Rectal smooth muscle tissue (tissue), 1 donor: ENCODE data around the gene TRANK1.
"Not testable (repeated sequence)": the region's sequence is repeated elsewhere in the genome, so short reads cannot be mapped to it uniquely, and the experiment has no call there.

Experiments used
- H3K27ac ChIP-seq: one replicate; pipeline ENCODE4 v1.7.0; 2013; ENCODE audit warnings: low read depth, low read length, inconsistent platforms
- H3K27me3 ChIP-seq: one replicate; pipeline ENCODE4 v1.7.0; 2013; ENCODE audit warnings: low read length; ENCODE audit not compliant: control insufficient read depth, insufficient read depth
- H3K36me3 ChIP-seq: one replicate; pipeline ENCODE4 v1.7.0; 2013; ENCODE audit warnings: low read length; ENCODE audit not compliant: control insufficient read depth, insufficient read depth
- H3K4me1 ChIP-seq: one replicate; pipeline ENCODE4 v1.7.0; 2013; ENCODE audit warnings: low read length; ENCODE audit not compliant: control insufficient read depth, insufficient read depth
- H3K4me3 ChIP-seq: one replicate; pipeline ENCODE4 v1.7.0; 2013; ENCODE audit warnings: low read length
- H3K9ac ChIP-seq: one replicate; pipeline ENCODE4 v1.7.0; 2013; ENCODE audit warnings: low read length

The TRANK1 gene

DNA sequence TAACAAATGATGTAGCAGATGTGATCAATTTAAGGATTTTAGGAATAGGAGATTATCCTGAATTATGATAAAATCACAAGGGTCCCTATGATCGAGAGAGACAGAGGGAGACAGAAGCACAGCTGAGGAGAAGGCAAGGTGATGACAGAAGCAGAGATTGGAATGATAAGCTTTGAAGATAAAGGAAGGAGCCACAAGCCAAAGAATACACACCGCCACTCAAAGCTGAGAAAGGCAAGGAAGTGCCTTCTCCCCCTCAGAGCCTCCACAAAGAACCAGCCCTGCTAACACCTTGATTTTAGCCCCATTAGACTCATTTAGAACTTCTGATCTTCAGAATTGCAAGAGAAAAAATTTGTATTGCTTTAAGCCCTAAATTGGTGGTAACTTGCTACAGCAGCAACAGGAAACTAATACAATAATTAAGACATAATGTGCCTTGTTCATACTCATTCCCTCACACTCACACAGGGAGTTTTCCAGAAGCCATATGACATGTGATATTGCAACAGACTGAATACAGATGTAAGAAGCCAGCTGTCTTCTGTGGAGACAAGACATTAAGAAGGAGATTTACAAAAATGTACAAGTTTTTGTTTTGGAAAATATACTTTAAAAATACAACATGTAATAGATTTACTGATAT is 38.2 kb downstream of the TRANK1 start:
- Histone ChIP-seq H3K27ac (no peak overlapping the region), H3K9ac (no peak overlapping the region), H3K4me3 (no peak overlapping the region), H3K36me3 (no peaks in the 10 kb centered on the region), H3K4me1 (no peaks in the 10 kb centered on the region), H3K27me3 (no peaks in the 10 kb centered on the region)

DNA sequence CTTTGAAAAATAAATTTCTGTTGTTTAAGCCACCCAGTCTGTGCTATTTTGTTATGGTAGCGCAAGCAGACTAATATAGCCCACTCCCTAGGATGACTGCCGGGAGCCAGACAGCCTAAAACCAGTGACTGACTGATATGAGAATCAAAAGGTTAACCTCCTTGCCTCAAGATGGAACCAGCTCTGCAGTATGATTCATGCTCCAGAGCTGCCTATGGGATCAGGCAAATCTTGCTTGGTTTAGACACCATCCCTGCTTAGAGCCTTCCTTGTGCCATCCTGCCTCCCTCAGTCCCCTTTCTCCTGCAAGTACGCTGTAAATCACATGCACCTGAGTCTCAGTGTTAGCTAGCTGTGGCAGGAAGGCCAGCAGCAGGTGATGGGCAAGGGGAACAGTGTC is 39.3 kb downstream of the TRANK1 start:
- H3K27ac ChIP-seq, result no peak overlapping the region
- H3K36me3 ChIP-seq, result no peaks in the 10 kb centered on the region
- H3K4me3 ChIP-seq, result no peak overlapping the region
- no peaks in the 10 kb centered on the region for H3K27me3 ChIP-seq
- H3K4me1 ChIP-seq, result no peaks in the 10 kb centered on the region
- H3K9ac ChIP-seq, result no peak overlapping the region

DNA sequence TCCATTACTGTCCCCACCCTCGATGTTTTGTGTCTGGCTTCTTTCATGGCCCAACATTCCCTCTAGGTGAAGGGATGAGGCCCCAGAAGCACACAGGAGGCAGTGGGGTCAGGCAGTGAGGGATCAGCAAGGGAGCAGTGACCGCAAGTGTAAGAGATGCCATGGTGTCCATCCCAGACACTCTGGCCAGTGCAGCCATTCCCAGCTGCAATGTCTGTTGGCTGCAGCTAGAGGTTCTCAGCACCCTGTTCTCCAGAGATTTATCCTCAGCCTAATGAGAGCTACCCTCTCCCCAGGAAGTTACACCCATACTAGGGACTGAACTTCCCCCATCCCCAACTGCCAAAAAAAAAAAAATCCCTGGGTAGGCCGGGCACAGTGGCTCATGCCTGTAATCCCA is 40.2 kb downstream of the TRANK1 start:
- H3K4me1 ChIP-seq, result no peaks in the 10 kb centered on the region

DNA sequence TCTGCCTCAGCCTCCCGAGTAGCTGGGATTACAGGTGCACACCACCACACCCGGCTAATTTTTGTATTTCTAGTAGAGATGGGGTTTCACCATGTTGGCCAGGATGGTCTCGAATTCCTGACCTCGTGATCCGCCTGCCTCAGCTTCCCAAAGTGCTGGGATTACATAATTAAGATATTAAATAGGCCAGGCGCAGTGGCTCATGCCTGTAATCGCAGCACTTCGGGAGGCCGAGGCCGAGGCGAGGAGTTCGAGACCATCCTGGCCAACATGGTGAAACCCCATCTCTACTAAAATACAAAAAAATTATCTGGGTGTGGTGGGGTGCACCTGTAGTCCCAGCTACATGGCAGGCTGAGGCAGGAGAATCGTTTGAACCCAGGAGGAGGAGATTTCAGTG is 40.8 kb downstream of the TRANK1 start:
- not testable (repeated sequence) for H3K36me3 ChIP-seq, H3K27me3 ChIP-seq, H3K4me1 ChIP-seq, H3K27ac ChIP-seq, H3K4me3 ChIP-seq, H3K9ac ChIP-seq

More for the DNA sequence above, 40.2 kb downstream of the TRANK1 start:
- no peak overlapping the region for H3K27ac ChIP-seq
- H3K4me3 ChIP-seq, result no peak overlapping the region
- no peaks in the 10 kb centered on the region for H3K36me3 ChIP-seq
- H3K9ac ChIP-seq, result no peak overlapping the region
- no peaks in the 10 kb centered on the region for H3K27me3 ChIP-seq

DNA sequence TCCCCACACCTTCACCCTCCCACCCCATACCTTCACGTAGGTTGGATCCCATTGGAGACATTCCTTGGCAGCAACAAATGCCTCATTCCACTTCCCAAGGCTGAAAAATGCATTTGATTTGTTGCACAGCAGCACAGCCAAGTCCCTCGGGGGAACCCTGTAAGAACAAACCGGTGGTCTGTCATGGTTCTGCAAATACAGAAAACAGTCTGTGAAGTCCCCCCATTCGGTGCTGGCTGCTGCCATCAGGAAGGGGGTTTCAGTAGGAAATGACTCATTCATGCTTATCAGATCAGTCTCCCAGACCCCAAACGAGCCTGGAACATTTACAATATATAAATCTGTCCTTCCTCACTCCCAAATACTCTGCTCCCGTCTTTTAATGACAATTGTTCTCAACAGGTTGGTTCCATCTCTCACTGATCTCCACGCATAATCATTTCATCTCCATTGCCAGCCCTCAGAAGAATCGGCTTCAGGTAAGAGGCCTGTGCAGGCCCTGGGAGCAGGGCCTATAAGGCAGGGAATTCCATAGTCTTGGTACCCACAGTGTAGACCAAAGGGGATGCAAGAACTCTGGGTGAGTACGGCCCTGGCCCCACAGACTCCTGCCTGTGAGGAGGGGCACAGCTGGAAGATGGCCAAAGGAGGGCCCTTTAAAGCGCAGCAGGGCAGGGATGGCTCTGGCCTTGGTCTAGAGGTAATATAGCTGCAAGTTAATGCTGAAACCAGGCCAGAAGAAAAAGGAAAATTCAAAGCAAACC is 41.6 kb downstream of the TRANK1 start:
- no peaks in the 10 kb centered on the region for H3K4me1 ChIP-seq
- no peaks in the 10 kb centered on the region for H3K27me3 ChIP-seq
- H3K36me3 ChIP-seq, result peaks cover 3% of the 10 kb centered on the region
- H3K27ac ChIP-seq, result no peak overlapping the region
- no peak overlapping the region for H3K9ac ChIP-seq
- H3K4me3 ChIP-seq, result no peak overlapping the region

DNA sequence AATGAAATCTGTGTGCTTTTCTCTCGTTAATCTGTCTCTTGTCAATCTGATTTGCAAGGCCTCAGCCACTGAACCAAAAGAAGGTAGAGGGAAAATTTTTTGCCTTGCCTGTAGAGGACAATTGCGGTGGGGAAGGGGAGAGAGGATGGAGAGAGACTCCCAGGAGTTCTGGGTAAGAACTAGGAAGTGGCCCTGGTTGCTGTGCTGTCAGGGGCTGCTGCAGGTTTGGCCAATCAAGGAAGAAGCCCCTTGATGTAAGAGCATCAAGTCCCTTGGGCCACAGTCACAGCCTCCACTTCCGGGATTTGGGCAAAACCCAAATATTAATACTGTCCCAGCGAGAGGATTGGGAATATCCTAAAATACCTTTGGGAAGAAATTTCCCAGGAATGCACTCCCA is 43.3 kb downstream of the TRANK1 start:
- Histone ChIP-seq H3K36me3 (peaks cover 5% of the 10 kb centered on the region), H3K4me3 (no peak overlapping the region), H3K27me3 (no peaks in the 10 kb centered on the region), H3K9ac (no peak overlapping the region), H3K4me1 (no peaks in the 10 kb centered on the region), H3K27ac (no peak overlapping the region)

DNA sequence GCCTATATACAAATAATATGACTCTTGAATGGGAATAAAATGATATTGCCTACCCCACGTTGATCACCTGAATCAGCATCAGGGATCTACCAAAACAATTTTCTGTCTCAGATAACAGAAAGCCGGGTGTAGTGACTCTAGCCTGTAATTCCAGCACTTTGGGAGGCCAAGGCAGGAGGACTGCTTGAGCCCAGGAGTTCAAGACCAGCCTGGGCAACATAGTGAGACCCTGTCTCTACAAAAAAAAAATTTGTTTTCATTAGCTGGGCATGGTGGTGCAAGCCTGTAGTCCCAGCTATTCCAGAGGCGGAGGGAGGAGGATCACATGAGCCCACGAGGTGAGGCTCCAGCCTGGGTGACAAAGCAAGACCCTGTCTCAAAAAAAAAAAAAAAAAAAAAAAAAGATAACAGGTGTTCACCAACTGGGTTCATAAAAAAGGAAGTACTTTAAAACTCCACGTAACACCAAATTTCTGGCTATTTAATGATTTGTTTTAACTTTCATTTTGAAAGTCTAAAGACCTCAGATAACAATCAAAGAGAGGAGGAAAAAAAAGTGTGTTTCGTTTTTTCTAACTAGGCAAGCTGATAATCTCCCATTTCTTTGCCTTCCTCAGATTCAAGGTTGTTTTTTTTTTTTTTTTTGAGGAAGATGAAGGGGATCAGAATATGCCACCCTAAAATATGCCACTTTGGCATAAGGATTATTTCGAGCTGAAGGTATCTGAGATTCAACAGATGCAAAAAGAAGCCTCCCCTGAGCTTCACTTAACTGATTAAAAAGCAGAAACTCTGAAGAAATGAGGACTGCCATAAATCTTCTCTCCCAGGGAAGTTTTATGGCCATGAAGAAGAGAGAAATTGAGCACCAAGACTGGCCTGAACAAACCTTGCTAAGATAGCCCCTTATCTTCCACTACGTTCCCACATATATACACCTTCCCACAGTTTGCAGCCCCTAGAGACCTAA is 44.1 kb downstream of the TRANK1 start:
- peaks cover 5% of the 10 kb centered on the region for H3K36me3 ChIP-seq
- no peak overlapping the region for H3K27ac ChIP-seq

DNA sequence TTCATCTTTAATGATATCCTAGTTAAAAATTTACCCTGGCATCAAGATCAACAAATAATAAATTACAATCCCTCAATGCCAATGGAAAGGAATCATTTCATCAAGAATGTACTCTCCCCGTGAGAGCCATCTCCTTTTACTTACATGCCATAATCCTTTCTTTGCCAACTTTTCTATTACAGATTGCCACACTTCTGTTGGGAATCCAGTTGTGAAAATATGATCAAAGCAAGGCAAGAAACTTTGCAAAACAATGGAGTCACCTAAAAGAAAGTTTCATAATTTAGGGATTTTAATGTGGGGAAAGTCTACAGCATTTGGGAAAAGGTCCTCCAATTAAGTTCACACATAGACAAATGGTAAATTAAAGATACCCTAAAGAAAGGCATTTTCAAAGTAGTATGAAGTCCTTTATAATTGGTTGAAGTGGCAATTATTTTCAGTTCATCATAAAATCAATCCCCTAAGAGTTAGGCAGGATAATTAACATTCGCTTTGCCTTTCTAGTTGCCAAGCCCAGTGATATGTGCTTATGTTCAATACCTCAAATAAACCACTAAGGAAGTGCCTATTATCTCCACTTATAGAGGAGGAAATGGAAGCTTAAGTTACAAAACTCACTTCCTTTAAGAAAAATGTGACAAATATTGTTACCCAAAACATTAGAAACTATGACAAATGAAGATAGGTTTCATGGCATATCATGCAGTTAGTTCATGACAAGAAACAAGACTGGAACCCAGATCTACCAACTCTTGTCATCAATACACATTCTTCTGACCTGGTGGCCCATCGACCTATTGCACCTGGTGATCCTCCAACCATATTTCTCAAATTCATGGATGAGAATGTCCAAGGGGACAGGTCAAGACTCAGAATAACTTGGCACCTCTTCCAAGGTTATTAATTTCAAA is 49.1 kb downstream of the TRANK1 start:
- Histone ChIP-seq H3K4me3 (no peak overlapping the region), H3K27me3 (no peaks in the 10 kb centered on the region), H3K9ac (no peak overlapping the region), H3K4me1 (no peaks in the 10 kb centered on the region), H3K36me3 (peaks cover 13% of the 10 kb centered on the region), H3K27ac (no peak overlapping the region)

More for the DNA sequence above, 44.1 kb downstream of the TRANK1 start:
- no peak overlapping the region for H3K4me3 ChIP-seq
- no peaks in the 10 kb centered on the region for H3K27me3 ChIP-seq
- H3K9ac ChIP-seq, result no peak overlapping the region
- H3K4me1 ChIP-seq, result no peaks in the 10 kb centered on the region

DNA sequence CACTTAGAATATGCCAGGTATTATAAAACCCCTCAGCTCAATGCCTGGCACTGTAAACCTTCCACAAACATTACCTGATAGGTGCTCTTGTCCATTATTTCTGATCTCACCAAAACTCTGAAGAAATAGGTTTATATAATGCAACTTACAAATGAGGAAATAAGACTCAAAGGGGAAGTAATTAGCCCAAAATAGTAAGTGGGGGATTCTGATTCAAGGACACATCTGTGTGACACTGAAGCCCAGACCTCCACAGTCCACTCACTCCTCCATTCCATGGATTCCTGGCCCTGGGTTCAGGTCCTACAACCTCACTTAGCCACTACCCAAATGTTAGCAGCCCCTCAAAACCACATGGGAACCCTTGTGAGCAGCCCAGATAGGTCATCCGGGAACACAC is 49.9 kb downstream of the TRANK1 start:
- Histone ChIP-seq H3K4me3 (no peak overlapping the region), H3K4me1 (no peaks in the 10 kb centered on the region), H3K27ac (no peak overlapping the region), H3K36me3 (peaks cover 17% of the 10 kb centered on the region), H3K9ac (no peak overlapping the region), H3K27me3 (no peaks in the 10 kb centered on the region)

DNA sequence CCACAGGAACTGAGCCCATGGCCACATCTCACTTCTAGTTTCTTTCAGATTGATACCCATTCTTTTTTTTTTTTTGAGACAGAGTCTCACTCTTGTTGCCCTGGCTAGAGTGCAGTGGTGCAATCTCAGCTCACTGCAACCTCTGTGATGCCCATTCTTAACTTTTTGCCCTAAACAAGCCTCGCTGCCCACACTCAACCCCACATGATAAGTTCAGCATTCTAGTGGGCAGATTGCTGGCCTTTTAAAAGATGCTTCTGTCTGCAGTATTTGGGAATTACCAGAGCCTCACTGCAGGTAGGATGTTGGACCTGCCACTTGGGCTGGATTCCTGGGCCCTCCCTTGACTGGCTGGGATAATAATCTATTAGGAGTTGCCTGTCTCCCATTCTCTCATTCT is 51.0 kb downstream of the TRANK1 start:
- H3K4me1 ChIP-seq, result no peaks in the 10 kb centered on the region
- no peak overlapping the region for H3K27ac ChIP-seq
- no peak overlapping the region for H3K4me3 ChIP-seq
- H3K27me3 ChIP-seq, result no peaks in the 10 kb centered on the region
- peaks cover 22% of the 10 kb centered on the region for H3K36me3 ChIP-seq
- no peak overlapping the region for H3K9ac ChIP-seq

DNA sequence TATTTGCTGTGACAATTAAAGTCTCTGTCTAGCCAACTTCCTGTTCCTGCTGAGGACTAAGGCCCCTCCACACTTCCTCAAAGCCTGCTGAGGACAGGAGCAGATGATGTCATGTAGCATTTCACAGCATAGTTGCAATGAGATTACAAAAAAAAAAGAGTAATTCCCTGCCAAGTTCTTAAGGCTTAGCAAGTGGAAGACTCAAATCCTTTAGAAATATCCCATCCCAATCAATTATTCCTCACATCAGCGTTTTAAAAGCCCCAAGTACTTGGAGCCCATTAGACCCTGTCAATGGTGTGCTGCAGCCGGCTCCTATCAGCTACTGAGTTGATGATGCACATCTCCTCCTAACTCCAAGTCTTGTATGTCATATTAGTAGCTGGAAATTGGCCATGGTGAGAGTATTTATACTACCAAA is 51.7 kb downstream of the TRANK1 start:
- Histone ChIP-seq H3K36me3 (peaks cover 22% of the 10 kb centered on the region), H3K27ac (no peak overlapping the region), H3K9ac (no peak overlapping the region), H3K4me1 (no peaks in the 10 kb centered on the region), H3K27me3 (no peaks in the 10 kb centered on the region), H3K4me3 (no peak overlapping the region)
